Stimulated activated CD8-positive, alpha-beta memory T cell treated with anti-CD3 and anti-CD28 coated beads, Interleukin-2, amount 100 ng/mL, for 48 hours (primary cell): Measurements from ENCODE around the gene ANKRD30A.
"Not testable (repeated sequence)": the region's sequence is repeated elsewhere in the genome, so short reads cannot be mapped to it uniquely, and the experiment has no call there.

ENCODE experiments used
- DNase-seq, 2 donors: peaks; one replicate each; pipeline ENCODE4 v3.0.0-alpha.2; 2020; ENCODE audit warnings: low read depth in 2 of 2

The ANKRD30A gene, protein sequence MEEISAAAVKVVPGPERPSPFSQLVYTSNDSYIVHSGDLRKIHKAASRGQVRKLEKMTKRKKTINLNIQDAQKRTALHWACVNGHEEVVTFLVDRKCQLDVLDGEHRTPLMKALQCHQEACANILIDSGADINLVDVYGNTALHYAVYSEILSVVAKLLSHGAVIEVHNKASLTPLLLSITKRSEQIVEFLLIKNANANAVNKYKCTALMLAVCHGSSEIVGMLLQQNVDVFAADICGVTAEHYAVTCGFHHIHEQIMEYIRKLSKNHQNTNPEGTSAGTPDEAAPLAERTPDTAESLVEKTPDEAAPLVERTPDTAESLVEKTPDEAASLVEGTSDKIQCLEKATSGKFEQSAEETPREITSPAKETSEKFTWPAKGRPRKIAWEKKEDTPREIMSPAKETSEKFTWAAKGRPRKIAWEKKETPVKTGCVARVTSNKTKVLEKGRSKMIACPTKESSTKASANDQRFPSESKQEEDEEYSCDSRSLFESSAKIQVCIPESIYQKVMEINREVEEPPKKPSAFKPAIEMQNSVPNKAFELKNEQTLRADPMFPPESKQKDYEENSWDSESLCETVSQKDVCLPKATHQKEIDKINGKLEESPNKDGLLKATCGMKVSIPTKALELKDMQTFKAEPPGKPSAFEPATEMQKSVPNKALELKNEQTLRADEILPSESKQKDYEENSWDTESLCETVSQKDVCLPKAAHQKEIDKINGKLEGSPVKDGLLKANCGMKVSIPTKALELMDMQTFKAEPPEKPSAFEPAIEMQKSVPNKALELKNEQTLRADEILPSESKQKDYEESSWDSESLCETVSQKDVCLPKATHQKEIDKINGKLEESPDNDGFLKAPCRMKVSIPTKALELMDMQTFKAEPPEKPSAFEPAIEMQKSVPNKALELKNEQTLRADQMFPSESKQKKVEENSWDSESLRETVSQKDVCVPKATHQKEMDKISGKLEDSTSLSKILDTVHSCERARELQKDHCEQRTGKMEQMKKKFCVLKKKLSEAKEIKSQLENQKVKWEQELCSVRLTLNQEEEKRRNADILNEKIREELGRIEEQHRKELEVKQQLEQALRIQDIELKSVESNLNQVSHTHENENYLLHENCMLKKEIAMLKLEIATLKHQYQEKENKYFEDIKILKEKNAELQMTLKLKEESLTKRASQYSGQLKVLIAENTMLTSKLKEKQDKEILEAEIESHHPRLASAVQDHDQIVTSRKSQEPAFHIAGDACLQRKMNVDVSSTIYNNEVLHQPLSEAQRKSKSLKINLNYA (N-terminal part only)

DNA sequence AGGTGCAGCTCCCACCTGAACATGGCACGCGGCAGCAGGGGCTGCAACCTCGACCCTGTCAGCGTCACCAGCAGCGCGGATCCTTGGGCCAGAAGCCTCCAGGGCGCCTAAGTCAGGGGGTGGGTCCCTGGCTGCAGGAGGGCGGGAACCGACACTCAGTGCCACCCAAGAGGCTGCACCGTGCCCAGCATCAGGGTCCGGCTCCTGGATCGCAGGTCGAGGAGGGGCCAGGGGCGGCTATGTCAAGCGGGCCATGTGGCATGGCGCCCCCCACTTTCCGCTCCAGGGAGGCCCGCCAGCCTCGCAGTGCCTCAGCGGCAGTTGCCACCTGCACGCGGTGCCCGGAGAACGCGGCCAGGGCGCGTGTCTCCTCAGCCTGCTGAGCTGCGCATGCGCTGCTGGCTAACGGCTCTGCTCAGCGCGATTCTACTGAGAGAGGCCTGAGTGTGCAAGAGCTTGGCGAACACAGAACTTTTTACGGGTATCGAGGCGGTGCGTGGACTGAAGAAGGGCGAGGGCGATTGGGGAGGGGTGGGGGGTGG is at the start of gene ANKRD30A:
Gene ANKRD30A, plus strand, starts transcription at position 408 of the 542 bp plus-strand sequence. CDS start 190 bp downstream, outside the sequence.
- no peak for DNase-seq

DNA sequence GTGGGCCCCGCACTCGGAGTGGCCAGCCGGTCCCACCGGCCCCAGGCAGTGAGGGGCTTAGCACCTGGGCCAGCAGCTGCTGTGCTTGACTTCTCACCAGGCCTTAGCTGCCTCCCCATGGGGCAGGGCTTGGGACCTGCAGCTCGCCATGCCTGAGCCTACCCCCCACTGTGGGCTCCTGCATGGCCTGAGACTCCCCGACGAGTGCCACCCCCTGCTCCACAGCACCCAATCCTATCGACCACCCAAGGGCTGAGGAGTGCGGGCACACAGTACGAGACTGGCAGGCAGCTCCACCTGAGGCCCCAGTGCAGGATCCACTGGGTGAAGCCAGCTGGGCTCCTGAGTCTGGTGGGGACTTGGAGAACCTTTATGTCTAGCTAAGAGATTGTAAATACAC is 49.3 kb upstream of the ANKRD30A start:
- not testable (repeated sequence) for DNase-seq

DNA sequence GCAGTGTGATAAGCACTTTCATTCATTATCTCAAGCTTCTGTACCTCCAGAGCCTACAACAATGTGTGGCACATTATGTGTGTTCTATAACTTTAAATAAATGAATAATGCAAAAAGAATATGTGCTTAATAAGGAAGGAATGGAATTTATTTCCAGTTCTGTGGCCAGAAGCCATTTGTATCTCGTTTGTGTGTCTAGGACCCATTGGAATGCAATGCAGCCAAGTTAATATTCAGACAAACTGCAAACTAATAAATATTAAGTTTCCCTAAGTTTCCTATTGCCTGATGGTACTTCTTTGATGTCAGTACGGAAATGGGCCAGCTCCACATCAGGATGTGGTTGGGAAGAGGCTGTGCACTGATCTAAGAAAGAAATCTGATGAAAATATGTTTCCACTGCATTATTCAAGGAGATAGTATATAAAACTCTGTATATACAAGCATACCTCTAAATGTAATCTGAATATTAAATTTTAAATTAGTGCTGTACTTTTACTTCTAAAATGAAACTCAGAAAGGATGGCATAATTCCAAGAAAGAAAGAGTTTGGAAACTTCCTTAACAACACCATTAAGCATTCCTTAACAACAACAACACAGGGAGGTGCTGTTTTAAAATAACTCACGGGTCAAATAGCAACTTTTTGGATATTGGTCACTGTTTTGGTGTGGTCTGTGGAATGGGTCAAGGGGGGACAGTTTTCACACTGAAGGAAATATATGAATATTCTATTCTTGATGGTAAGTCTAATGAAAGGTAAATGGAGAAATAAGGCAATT is 29.4 kb upstream of the ANKRD30A start:
- no peak for DNase-seq

DNA sequence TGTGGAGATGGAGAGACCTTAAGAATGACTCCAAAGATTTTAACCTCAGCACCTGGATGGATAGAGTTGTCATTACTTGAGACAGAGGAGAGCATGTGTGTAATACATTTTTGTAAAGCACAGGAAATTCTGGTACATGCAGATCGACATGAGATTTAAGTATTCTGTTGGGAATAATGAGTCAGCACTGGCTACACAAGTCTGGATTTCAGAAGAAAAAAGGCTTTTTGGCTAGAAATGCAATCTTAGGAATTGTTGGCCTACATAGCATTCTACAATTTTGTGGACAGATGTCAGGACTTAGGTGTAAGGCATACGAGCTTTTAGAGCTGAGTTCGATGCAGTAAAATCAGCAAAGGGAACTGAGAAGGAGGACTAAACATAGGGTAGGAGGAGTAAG is 24.1 kb upstream of the ANKRD30A start:
- no peak for DNase-seq

DNA sequence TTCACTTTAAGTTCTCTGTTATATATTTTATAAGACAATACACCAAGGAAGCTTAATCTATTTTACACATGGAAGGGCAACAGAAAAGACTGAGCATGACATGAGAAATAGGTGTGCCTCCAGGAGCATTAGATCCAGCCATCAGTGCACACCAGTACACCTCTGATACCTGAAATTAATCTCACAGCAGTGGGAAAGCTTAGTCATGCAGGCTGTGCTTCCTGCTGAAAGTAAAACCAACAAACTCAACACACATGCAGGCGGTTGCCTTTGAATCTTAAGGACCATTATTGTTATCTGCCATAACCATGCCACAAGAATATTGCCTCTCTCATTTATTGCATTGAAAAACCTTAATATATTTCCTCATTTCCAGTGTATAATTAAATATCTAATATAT is 16.4 kb upstream of the ANKRD30A start:
- no peak for DNase-seq

DNA sequence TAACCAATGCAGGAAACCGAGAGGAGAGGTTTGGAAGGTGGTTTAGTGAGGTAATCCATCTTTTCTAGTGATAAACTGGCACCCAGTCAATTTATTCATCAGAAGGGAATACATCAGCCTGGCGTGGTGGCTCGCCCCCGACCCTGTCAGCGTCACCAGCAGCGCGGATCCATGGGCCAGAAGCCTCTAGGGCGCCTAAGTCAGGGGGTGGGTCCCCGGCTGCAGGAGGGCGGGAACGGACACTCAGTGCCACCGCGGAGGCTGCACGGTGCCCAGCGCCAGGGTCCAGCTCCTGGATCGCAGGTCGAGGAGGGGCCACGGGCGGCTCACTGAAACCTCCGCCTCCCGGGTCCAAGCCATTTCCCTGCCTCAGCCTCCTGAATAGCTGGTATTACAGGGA is 866 bp upstream of the ANKRD30A start:
- no peak for DNase-seq

DNA sequence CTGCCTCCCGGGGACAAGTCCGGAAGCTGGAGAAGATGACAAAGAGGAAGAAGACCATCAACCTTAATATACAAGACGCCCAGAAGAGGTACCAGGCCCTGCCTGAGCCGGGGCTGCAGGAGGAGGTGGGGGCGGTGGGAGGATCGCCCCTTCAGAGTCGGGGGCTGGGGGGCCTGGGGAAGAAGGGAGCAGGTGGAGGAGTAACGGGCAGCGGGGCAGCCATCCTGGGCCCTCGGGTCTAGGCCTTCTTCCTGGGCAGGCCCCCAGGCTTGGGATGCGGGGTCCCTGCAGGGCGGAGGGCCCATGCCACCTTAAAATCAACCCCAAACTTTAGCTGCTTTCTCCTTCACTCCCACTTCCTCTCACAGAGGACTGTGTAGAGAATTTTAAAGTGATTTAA is 523 bp downstream of the ANKRD30A start:
- DNase-seq = no peak

DNA sequence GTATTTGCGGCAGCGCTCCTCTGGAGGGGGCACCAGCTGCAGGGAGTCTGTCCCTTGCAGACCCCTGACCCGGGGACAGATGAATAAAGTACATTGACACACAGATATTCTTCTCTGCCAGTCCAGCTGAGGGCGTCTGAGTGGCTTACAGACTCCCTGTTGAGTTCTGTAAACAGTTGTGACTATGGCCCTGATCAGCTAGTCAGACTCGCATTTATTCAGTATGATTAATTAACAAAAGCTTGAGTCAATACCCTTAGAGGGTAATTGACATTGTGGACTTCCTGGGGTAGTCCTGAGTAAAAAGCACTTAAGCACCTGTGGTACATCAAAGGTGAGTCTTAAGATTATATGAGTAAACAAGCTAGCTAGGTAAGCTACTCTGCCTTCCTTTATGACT is 21.0 kb downstream of the ANKRD30A start:
- DNase-seq = no peak

DNA sequence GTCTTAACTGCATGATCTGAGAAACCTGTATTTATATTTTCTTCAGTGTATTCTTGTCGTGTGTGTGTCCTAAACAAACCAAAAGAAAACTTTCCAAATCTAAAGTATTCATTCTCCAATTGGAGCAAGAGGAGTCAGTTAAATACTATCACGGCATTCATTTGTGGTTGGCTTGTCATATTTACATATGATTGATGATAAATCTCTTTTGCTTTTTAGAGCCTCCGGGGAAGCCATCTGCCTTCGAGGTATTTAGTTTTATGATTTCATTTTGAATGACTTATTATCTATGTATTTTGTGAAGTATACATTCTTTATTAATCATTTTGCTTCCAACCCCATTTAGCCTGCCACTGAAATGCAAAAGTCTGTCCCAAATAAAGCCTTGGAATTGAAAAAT is 37.0 kb downstream of the ANKRD30A start:
- DNase-seq = not testable (repeated sequence)

DNA sequence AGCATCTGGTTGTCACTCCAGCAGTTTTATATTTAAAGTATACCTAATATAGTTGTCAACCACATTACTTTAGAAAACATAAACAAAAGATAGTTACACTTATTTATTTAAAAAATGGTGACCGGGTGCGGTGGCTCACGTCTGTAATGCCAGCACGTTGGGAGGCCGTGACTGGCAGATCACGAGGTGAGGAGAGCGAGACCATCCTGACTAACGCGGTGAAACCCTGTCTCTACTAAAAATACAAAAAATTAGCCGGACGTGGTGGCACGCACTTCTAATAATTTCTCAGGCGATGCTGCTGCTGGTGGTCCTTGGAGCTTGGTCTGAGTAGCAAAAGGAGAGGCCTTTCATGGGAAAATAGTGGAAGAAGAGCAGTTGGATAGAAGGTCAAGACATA is 46.5 kb downstream of the ANKRD30A start:
- DNase-seq = not testable (repeated sequence)

DNA sequence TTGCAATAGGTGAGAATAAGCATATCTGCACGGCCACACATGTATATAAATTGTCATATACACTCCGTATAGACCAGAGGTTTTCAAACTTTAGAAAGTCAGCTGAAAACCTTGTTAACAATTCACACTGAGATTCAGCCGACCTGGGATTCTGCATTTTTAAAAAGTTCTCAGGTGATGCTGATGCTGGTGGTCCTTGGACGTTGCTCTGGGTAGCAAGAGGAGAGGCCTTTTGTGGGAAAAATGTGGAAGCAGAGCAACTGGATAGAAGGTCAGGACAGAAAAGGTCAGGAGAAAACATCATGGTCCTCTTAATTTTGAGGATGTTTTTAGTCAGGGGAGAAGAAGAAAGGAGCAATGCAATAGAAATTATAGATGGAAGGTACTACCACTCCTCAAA is 52.9 kb downstream of the ANKRD30A start:
- not testable (repeated sequence) for DNase-seq

DNA sequence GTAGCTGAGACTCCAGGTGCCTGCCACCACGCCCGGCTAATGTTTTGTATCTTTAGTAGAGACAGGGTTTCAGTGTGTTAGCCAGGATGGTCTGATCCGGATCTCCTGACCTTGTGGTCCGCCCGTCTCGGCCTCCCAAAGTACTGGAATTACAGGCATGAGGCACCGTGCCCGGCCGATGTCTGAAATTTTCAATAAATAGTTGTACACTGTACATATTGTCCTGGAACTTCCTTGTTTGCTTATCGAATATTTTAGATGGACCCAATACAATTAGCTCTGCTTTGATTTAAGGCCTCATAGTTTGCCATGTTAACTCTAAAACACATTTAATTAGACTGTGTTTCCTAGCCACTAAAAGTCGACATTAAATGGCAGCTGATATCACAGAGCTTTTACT is 57.3 kb downstream of the ANKRD30A start:
- DNase-seq = not testable (repeated sequence)

DNA sequence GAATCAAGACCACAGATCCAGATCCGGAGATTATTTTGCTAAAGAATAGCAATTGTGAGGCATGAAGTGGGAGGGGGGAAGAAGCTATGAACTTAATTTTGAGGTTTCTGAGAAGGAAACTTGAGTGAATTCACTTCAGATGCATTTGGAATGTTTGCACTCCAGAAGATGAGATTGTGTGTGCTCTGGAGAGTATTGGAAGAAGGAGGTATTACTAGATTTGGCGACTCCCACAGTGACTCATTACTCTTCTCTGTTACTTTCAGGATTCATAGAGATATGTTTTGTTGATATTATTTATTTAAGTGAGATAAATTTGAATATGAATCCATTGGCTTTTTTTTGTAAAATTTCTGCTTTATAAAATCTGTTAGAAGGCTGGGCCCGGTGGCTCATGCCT is 80.7 kb downstream of the ANKRD30A start:
- DNase-seq = no peak

DNA sequence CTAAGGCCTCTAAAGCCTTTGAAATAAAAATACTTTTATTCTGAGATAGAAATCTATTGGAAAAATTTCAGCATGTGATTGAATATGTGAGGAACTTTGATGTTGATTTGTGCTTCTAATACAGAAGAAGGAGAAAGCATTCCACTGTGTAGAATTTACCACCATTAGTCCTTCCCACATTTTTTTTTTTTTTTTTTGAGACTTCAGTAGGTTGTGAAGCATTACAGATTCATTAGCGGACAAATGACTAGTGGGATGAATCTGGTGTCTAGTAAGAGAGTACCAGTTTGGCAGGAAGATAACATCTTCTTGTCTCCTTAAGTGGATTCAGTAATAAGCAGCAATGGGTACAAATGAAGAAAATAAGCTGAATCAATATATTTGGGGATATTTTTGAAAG is 95.5 kb downstream of the ANKRD30A start:
- DNase-seq = no peak

DNA sequence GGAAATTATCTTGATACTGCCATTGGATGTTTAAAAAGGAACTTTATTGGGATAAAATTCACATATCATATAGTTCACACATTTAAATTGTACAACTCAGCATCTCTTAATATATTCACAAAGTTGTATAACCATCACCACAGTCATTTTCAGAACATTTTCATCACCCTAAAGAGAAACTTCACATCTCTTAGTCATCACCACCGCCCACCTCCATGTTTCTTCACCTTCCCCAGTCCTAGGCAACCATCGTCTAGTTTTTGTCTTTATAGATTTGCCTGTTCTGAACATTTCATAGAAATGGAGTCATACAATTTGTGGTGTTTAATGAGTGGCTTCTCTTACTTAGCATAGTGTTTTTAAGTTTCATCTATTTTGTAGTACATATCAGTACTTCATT is 96.6 kb downstream of the ANKRD30A start:
- no peak for DNase-seq

DNA sequence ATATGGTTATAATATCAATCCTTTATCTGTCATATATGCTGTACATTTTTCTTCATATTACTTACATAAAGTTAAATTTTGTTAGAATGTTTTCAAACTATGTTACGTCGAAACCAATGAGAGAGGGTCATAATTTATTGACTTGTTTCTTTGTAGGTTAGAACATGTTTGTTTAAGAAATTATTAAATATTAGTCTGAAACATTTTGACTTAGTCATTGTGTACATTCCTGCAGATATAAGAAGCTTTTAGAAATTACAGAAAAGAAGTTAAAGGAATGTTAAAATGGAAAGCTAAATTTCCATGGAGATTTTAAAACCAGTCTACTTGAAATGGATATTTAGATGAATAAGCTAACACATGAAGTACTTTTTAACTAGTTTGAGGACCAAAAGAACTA is 99.8 kb downstream of the ANKRD30A start:
- DNase-seq = no peak

DNA sequence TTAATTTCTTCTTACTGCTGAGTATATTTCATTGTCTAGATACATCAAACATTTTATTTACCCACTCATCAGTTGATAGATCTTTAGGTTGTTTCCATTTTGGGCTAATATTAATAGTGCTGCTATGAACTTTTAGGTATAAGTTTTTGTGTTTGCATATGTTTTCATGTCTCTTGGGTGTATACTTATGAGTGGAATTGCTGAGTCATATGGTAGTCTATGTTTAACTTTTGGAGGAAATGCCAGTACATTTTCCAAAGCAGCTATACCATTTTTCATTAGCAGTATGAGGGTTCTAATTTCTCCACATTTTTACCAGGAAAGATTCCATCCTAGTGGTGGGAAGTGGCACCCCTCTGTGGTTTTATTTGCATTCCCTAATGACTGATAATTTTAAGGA is 101.1 kb downstream of the ANKRD30A start:
- DNase-seq = no peak

DNA sequence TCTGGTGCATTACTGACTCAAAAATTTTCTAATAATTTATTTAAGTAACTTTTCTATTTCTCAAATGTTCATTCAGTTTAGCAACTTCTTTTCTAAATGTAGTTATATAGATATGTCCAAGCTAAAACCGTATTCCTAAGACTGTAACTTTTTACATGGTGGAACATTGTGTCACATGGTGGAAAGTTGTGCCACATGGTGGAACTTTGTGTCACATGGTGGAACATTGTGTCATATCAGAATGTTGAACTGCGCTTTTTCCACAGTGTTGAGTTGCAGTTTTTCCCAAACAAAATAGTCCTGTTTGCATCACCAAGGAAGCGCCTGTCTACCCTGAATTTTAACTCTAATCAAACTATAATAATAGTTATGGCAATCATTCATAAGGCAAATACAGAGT is 109.3 kb downstream of the ANKRD30A start:
- no peak for DNase-seq

DNA sequence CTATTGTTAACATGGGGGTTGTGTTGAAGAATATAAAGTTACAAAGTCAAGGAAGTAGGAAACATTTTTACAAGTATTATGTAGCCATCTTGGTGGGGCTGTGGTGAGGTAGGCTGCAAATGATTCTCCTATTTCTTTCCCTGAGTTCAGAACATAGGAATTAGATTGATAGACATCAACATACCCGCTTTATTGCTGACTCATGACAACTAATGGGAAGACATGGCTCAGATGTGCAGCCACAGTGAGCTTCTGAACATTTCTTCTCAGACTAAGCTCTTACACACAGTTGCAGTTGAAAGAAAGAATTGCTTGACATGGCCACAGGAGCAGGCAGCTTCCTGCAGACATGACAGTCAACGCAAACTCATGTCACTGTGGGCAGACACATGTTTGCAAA is 110.7 kb downstream of the ANKRD30A start:
- DNase-seq = no peak

DNA sequence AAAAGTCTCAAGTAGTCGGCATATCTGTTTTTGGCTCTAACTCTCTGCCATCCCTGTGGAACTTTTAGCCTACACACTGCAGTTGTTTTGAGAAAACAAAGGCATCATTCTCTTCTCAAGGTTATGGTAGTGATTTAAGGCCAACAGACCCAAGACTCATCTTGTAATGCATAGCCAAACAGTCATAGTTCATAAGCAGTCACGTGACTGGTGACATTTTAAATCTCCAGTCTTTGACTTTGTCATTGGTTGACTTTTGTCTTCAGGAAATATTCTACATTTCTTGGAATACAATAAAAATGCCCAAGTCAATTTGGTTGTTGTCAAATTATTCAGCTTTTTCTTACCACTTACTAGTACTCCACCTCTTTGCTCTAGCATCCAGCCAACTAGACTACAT is 114.8 kb downstream of the ANKRD30A start:
- no peak for DNase-seq

DNA sequence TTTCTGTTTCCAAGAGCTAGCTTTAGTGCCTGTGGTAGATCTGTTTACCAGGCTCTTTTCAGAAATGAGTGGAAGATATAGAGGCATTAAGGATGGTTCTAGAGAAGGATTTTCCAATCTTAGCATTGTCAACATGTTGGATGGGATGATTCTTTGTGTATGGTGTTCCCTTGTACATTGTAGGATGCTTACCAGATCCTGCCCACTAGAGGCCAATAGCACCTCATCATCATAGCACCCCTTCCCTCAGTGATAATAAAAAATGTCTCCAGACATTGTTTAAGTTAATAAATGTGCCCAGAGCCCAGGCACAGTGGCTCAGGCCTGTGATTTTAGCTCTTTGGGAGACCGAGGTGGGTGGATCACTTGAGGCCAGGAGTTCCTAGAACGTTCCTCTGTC is 121.2 kb downstream of the ANKRD30A start:
- no peak for DNase-seq
